NCI-H1694 (cell line): ENCODE data around the gene BCAS1.

ENCODE experiments used
- DNase-seq: peaks from one replicate; lab custom pipeline; 2025; lab: John Stamatoyannopoulos, UW

Gene BCAS1

GRCh38 chr20:53960579-53961272 is 109.7 kb downstream of the BCAS1 start:
- no peak for DNase-seq

DNA sequence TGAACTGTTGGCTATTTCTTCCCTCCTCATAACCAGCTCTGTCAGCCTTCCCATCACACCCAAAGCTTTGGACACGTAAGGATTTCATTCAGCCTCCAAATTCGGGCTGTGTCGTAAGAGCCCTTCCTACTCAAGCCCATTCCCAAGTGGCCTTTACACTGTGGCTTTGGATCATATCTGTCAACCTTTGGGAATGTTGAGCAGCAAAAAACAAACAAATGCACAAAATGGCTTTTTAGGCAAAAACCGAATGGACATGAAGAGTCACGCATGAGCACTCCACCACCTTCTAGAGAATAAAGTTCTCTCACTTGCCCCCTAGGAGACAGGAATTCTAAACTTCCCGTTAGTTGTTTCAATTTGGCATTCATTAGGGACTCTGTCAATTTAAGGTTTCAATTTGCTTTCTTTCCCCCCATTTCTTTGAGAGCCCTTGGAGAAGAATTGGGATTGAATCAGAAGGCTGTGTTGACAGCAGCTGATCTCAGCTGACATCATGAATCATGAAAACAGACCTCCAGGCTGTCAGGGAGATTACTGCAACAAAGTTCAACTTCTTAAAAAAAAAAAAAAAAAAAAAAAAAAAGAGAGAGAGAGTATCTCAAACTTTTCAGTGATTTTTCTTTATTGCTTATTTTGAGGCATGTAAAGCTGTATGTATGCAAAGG is 110.3 kb downstream of the BCAS1 start:
- no peak for DNase-seq

DNA sequence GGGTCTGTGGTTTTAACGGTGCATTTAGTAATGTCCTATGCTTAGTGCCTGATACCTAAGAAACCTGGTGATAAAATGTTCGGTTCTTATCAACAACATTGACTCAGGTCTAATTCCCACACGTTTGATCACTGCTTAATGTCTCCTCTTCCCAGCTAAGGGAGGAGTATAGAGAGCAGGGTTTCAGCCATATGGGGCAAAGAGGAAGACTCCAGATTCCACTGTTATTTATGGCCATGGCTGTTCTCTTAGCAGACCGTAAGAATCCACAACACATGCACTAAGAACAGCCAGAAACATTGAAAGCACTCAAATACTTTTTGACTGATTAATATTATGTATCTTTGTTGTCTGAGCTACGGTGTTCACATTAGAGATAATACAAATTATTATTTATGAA is 112.1 kb downstream of the BCAS1 start:
- DNase-seq: no peak

GRCh38 chr20:53957451-53958172 is 112.8 kb downstream of the BCAS1 start:
- DNase-seq: no peak

GRCh38 chr20:53956013-53956715 is 114.2 kb downstream of the BCAS1 start:
- DNase-seq: no peak

DNA sequence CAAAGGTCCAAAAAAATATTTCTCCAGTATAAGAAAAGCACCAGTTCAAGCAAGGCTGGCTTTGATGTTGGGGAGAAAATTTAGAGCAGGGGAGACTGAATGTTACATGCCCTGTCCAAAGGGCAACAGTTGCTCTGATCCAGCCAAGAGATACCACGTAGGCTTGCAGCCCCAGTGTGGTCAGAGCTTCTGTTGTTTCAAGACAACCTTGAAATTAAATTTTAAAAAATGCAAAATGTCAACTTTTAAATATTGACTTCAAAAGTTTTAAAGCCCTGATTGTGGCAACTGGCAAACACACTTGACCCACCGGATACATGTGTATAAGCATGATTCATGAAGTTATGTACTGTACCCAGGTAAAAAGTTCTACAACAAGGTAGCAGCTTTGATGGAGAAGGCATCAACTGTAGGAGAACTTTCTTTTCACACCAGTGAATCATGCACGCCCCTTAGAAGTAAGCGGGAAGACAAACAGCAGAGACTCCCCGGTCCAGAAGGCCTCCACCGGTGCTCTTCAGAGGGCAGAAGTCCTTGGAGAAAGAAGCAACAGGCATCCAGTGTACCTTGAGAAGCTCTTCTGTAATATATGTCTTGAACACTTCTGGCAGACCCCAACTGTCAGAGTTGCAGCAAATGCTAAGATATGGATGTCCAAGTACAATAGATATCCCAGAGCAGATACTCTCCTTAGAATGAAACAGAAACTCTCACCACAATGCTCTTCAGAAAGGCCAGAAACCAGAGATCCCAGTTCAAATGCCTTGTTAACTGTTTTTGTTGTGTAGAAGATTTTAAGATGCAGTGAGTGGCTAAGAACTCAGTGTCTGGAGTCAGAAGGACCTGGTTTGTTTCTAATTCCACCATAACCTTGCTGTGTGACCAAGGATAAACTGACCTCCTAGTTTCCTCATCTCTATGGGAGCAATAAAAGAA is 115.4 kb downstream of the BCAS1 start:
- DNase-seq: no peak

DNA sequence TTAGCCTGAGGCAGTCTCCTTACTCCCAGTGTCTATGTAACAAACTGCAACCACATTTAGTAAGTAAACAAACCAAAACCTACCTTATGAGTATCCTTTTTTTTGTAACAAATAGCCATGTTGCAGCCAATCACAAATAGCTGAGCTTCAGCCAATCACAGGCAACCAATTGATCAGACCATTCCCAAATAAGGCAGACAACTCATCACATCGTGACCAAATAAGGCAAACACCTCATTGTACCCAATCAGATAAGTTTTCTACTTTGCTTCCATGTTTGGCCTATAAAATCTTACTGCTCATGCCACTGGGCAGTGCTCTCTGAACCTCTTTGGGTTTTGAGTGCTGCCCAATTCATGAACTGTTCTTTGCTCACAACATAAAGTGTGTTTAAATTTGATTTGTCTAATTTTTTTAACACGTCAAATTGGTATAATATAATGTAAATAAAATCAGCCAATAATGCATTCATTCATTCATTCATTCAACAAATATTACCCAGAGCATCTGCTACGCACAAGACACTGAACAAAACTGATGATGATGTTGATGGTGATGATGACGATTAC is 117.8 kb downstream of the BCAS1 start:
- no peak for DNase-seq

DNA sequence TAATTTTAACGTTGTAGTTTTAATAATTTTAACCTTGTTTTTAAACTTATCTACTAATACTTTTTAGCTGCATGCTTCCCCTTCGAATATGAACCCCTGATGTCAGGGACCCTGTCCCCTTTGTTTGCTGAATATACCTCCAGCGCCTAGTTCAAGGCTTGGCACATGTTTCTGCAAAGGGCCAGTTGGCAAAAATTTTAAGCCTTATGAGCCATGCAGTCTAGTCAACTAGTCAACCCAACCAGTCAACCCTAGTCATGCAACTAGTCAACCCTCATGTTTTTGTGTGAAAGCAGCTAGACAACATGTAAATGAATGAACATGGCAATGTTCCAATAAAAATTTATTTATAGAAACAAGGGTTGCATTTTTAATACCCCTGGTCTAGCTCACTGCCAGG is 119.8 kb downstream of the BCAS1 start:
- no peak for DNase-seq

DNA sequence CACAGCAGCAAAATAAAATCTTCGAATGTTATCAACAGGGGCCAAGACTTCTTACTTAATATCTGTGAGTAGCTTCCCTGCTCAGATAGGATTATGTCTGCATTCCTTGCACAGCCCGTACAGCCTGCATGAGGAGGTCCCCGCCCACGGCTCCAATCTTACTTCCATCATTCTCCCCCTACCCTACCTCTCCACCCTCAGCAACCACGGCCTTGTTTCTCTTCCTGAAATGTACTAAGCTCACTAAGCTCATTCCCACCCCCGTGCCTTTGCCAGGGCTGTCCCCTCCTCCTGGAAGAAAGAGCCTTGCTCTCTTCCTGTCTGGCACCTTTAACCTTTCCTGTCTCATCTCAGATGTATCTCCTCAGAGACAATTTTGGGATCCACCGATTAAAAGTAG is 120.4 kb downstream of the BCAS1 start:
- no peak for DNase-seq

DNA sequence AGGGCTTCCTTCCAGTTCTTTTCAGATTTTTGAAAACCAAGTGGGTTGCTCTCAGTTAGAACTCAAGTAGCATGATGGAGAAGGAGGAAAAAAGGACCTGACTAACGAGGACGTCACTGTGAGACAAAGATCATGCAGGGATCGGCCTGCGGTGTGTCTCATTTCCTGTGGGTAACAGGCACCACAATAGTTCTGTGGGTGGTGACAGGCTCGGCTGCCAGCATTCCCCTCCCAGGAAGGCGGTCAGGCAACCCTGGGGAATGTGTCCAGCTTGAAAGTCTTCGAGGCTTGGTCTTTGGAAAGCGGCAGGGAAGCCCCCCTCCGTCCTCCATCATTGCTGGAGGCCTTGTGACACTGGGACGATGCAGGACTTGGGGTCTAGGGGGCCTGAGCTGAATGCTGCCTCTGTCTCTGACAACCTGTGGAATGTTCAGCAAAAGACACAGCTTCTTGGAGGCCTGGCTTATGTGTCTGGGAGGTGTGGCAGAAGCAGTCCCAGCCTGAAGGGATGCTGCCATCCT is 121.0 kb downstream of the BCAS1 start:
- no peak for DNase-seq

- no peak for DNase-seq
Measured at GRCh38 chr20:53948383-53949318, 121.7 kb downstream of the BCAS1 start.

DNA sequence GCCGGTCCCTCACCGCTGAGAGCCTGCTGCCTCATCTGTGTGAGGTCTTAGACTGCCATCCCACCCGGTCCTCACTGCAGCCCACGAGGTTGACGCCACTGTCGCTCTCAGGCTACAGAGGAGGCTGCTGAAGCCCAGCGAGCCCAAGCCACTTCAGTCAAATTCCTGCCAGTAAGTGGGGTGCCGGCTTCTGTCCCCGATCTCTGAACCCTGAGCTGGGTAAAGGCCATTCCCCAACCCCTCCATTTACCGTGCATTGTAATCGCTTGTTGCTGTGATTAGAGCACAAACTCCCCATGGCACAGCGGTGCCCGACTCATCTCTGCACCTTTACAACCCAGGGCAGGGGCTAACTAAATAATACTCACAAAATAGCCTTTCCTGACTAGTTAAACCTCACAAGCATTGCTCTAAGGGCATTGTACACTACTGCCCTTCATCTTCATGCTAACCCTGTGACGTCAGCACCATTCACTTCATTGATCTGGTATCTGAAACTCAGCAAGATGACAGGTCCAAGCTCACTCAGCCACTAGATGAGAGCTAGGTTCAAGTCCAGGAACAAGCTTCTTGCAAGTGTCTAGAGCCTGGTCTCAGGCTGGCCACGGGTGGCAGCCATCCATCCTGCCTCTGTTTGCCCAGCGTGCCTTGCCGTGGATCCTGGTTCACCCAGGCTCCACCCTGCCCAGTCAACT is 122.7 kb downstream of the BCAS1 start:
- no peak for DNase-seq

DNA sequence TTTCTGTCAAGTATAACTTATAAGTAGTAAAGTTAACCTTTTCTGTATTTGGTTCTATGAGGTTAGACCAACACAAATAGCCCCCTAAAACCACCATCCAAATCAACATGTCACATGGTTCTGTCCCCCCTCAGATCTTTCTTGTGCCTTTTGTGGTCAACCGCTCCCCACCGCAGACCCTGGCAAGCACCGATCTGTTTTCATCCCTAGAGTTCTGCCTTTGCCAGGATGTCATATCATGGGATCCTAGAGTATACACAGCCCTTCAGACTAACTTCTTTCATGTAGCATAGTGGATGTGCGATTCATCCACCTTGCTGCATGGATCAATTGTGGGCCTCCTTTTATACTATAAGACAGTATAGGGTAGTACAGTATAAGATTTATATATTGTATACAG is 124.3 kb downstream of the BCAS1 start:
- no peak for DNase-seq

GRCh38 chr20:53945478-53945877 is 124.9 kb downstream of the BCAS1 start:
- DNase-seq: no peak

DNA sequence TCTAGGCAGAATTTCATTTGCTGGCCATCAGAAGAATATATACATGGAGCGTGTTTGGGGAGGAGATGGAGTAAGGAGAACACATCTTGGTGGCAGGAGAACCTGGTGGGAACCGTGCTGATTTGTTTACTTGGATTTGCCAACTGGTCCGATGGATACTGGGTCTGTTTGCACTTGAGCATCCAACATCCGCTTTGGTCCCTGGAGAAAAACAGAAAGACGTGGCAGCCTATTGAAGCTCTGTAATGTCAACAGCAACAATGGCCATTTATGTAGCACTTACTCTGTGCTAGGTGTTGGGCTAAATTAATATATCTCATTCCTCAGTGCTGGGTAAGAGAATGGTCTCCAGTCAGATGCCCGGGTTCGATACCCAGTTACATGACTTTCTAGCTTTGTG is 125.6 kb downstream of the BCAS1 start:
- no peak for DNase-seq

- no peak for DNase-seq
Measured at GRCh38 chr20:53943522-53944291, 126.7 kb downstream of the BCAS1 start.

- no peak for DNase-seq
Measured at GRCh38 chr20:53942973-53943372, 127.4 kb downstream of the BCAS1 start.

DNA sequence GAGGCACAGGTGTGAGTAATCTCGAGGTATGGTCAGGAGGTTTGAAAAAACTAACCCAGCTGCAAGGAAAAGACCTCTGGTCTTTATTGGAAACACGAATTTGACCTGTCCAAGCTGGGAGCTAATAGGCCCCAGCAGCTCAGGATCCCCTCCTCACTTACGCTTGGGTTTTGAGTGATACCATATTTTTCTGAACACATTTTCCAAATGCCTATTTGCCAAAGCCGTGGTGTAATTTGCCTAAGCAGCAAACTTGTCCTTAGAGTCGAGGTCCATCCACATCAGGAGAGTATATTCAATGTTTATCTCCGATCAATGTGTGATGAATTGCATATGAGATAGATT is 128.0 kb downstream of the BCAS1 start:
- no peak for DNase-seq
